ENCODE measurements around the gene SNX25.

GRCh38 chr4:185378264-185378663, 168.9 kb downstream of the SNX25 start:
- TF ChIP-seq CTCF (IDR thresholded peaks at IDR 0.05; ENCODE audit: low read depth, low read length, poor library complexity, severe bottlenecking) (no peak), EZH2phosphoT487 (IDR thresholded peaks at IDR 0.05; ENCODE audit: borderline replicate concordance, low read length) (no peak)
